ENCODE measurements around the gene HSPA1L. TPM values are rescaled to one million over a fixed set of nuclear protein-coding genes. Genes with fewer than 3 reads are reported as not detected.
"Not testable (repeated sequence)": the region's sequence is repeated elsewhere in the genome, so short reads cannot be mapped to it uniquely, and the experiment has no call there.

The HSPA1L gene
- total and polyA plus RNA-seq, 2 experiments from 2014 or later = 0.44 to 0.83 TPM

- H3K79me2 ChIP-seq (replicated peaks; ENCODE audit: insufficient read depth); ATAC-seq; H3K27me3 ChIP-seq (ENCODE audit: insufficient read depth); H3K27ac ChIP-seq (ENCODE audit: low read depth); H3K4me3 ChIP-seq; H3K9me2 ChIP-seq (ENCODE audit: insufficient read depth); H3K9me3 Mint-ChIP-seq; H2AFZ ChIP-seq; H4K20me1 ChIP-seq (replicated peaks; ENCODE audit: insufficient read depth); H3K36me3 ChIP-seq (ENCODE audit: insufficient read depth); DNase-seq (ENCODE audit: low spot score); H3K36me3 Mint-ChIP-seq (ENCODE audit: low read depth): not testable (repeated sequence)
- H3K4me2 ChIP-seq = peak overlapping the region; percentile 88; the same call in 1 of the 2 replicates
- H3K4me1 ChIP-seq (ENCODE audit: insufficient read depth) = peaks cover 54% of the 10 kb centered on the region
- Mint-ChIP-seq H3K27ac (peak overlapping the region; percentile 73), H3K4me1 (peaks cover 42% of the 10 kb centered on the region), H3K27me3 (ENCODE audit: insufficient read depth, low read depth, poor library complexity) (peaks cover 16% of the 10 kb centered on the region), H3K4me3 (peak overlapping the region; percentile 27; the same call in 1 of the 3 replicates)
- TF ChIP-seq CTCF (conservative IDR thresholded peaks at IDR 0.05; ENCODE audit: low read depth in 2 of 2) = 0 out of 4 replicates have a peak, but pooled peaks of 1 of the 2 experiments have one; percentile 2
- peaks cover 21% of the 10 kb centered on the region for H3F3A ChIP-seq (replicated peaks; ENCODE audit: low read depth)
These were observed 8.6 kb upstream of the HSPA1L start for GRCh38 chr6:31823592-31824196.

GRCh38 chr6:31822036-31822821 is 7.1 kb upstream of the HSPA1L start:
- Histone ChIP-seq H3K27ac (ENCODE audit: low read depth) (peak overlapping the region; percentile 89), H3K4me2 (peak overlapping the region; percentile 88), H3K9me2 (ENCODE audit: insufficient read depth) (no peaks in the 10 kb centered on the region), H3K36me3 (ENCODE audit: insufficient read depth) (no peaks in the 10 kb centered on the region), H2AFZ (peak overlapping the region; percentile 92; the same call in 1 of the 2 replicates), H4K20me1 (replicated peaks; ENCODE audit: insufficient read depth) (peaks cover 9% of the 10 kb centered on the region; the same call in 1 of the 2 replicates), H3K79me2 (replicated peaks; ENCODE audit: insufficient read depth) (peaks cover 19% of the 10 kb centered on the region), H3K4me1 (ENCODE audit: insufficient read depth) (peaks cover 65% of the 10 kb centered on the region), H3K4me3 (peak overlapping the region; percentile 70), H3K27me3 (ENCODE audit: insufficient read depth) (no peaks in the 10 kb centered on the region), H3F3A (replicated peaks; ENCODE audit: low read depth) (peaks cover 21% of the 10 kb centered on the region)
- peaks cover 6% of the 10 kb centered on the region; the same call in 1 of the 3 replicates for H3K9me3 Mint-ChIP-seq
- H3K4me3 Mint-ChIP-seq = peak overlapping the region; percentile 84
- TF ChIP-seq EZH2phosphoT487 (IDR thresholded peaks at IDR 0.05; ENCODE audit: unreplicated experiment) = no peak
- peak; percentile 54 for TF ChIP-seq POLR2AphosphoS5 (IDR thresholded peaks at IDR 0.05; ENCODE audit: low read depth)
- peaks cover 21% of the 10 kb centered on the region for H3K27me3 Mint-ChIP-seq (ENCODE audit: insufficient read depth, low read depth, poor library complexity)
- H3K4me1 Mint-ChIP-seq = peaks cover 54% of the 10 kb centered on the region
- H3K27ac Mint-ChIP-seq = peak overlapping the region; percentile 98
- peaks cover 5% of the 10 kb centered on the region; the same call in 1 of the 3 replicates for H3K36me3 Mint-ChIP-seq (ENCODE audit: low read depth)
- ATAC-seq (peak; percentile 16), DNase-seq (ENCODE audit: low spot score) (peak; percentile 82)

- peak overlapping the region; percentile 88 for H3K4me2 ChIP-seq
- H3K79me2 ChIP-seq (replicated peaks; ENCODE audit: insufficient read depth) = peaks cover 19% of the 10 kb centered on the region
- no peaks in the 10 kb centered on the region for H3K9me2 ChIP-seq (ENCODE audit: insufficient read depth)
- Mint-ChIP-seq H3K4me1 (peaks cover 49% of the 10 kb centered on the region), H3K27ac (peak overlapping the region; percentile 98), H3K4me3 (peak overlapping the region; percentile 84), H3K36me3 (ENCODE audit: low read depth) (peaks cover 5% of the 10 kb centered on the region; the same call in 1 of the 3 replicates), H3K9me3 (peaks cover 6% of the 10 kb centered on the region; the same call in 1 of the 3 replicates), H3K27me3 (ENCODE audit: insufficient read depth, low read depth, poor library complexity) (peaks cover 21% of the 10 kb centered on the region)
- H3K27ac ChIP-seq (ENCODE audit: low read depth) = peak overlapping the region; percentile 88
- peaks cover 20% of the 10 kb centered on the region for H3F3A ChIP-seq (replicated peaks; ENCODE audit: low read depth)
- H3K27me3 ChIP-seq (ENCODE audit: insufficient read depth) = no peaks in the 10 kb centered on the region
- H4K20me1 ChIP-seq (replicated peaks; ENCODE audit: insufficient read depth) = peaks cover 9% of the 10 kb centered on the region; the same call in 1 of the 2 replicates
- peak overlapping the region; percentile 70 for H3K4me3 ChIP-seq
- ATAC-seq = peak; percentile 78
- H3K36me3 ChIP-seq (ENCODE audit: insufficient read depth) = no peaks in the 10 kb centered on the region
- H3K4me1 ChIP-seq (ENCODE audit: insufficient read depth) = peaks cover 63% of the 10 kb centered on the region
- H2AFZ ChIP-seq = peak overlapping the region; percentile 92; the same call in 1 of the 2 replicates
- peak; percentile 68 for DNase-seq (ENCODE audit: low spot score)
- no peak for TF ChIP-seq ZNF462 (CRISPR knock-in tag; IDR thresholded peaks at IDR 0.05)
- TF ChIP-seq POLR2AphosphoS5 (IDR thresholded peaks at IDR 0.05; ENCODE audit: low read depth) = peak; percentile 61; the same call in 1 of the 2 replicates
These were observed 6.4 kb upstream of the HSPA1L start for GRCh38 chr6:31821301-31822035.

Data from GM23338 (cell line).